K562 treated with DMSO at 1 percent for 12 hours (cell line): ENCODE measurements around the gene FAM237B. TPM values are rescaled to one million over a fixed set of nuclear protein-coding genes. Genes with fewer than 3 reads are reported as not detected.

ENCODE experiments used
- total RNA-seq: library from RNA; unstranded; fragments of 300-600 nt; gene quantifications from 2 replicates; pipeline ENCODE4 v1.2.3, GENCODE V29; 2022; ENCODE audit not compliant: insufficient read depth

FAM237B gene
- not detected in 2 replicates for total RNA-seq

DNA sequence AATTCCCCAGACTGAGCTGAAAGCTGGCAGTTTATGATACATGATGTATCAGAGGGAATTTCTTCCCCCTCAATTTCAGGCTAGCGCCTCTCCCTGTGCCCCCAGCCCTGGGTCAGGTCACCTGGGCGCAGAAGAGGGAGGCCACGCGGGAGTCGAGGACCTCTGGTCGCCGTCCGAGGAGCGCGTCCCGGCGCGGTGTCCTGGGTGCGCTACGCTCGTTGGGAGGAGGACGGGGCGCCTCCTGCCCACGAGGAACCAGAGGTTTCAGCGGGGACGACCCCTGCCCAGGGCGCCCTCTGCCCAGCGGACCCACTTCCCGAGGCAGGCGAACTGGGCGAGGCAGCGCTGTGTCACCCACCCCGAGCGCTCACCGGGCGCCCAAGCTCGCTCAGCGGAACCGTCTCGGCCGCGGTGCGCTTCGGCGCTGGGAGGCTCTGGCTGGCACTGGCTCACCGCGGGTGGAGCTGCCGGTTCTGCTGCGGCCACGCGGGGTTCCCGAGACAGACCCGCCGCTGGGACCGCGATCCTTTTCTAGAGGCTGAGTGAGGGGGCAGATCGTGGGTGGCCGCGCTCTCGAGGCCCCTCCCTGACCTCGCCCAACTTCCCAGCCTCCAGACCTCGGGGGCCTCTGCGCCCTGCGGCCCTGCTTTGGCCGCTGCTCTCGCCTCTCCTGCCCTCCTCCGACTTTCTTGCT is at the start of gene FAM237B:
Gene FAM237B, minus strand, starts transcription at position 504 of the 694 bp plus-strand sequence. CDS start 1,556 bp downstream, outside the sequence.

DNA sequence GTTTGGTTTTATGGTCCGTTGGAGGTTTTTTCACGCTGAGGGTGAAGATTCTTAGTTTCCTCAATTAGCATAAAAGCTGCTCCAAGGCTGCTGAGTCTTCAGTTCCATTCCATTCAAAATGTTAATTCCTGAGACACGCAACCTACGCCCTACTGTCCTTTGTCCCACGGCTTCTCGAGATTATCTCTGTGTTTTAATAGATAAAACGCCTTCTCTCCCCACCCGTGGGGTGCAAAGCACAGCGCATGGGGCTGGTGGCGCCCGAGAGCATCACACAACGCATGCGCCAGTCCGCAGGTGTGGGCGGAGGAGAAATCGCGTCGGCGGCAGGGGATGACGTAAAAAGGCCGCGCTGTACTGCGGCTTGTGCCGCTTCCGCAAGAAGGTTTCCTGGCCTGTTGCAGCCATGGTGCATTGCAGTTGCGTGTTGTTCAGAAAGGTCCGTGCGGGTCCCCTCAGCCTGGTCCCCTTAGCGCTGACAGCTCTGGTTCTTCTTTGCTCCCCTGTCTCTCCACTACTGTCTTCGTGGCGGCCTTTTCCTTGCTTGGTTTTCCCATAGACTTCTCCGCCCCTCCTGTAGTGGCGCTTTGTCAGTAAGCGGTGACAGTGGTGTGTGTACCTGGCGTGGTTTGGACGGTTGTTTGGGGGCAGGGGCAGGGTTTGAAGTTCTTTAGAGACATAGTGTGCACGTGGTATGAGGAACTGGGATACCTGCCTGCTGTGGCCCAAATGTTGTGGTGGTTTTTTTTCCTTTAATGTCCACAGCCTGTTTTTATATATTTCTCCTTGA is 25.4 kb upstream of the FAM237B start, which contains the start of gene GTPBP10:
Gene GTPBP10, plus strand, starts transcription at position 381 of the 790 bp plus-strand sequence. Its CDS starts 26 bp downstream, at position 407.

Other genes with a start within 250 kb of the FAM237B start
- gene STEAP1, start 166.8 kb downstream of the FAM237B start, total RNA-seq, result 1.0 and 2.1 TPM in 2 replicates
- gene STEAP2, start 109.6 kb downstream of the FAM237B start, total RNA-seq, result not detected in 2 replicates
- 0.64 TPM in 1 of 2 replicates, not detected in the other for gene CFAP69, start 76.1 kb downstream of the FAM237B start, total RNA-seq
- 12.9 and 13.1 TPM in 2 replicates for gene GTPBP10, start 25.4 kb upstream of the FAM237B start, total RNA-seq
- gene CLDN12, start 82.2 kb upstream of the FAM237B start, total RNA-seq, result 5.7 and 17.6 TPM in 2 replicates
- gene PTTG1IP2, start 148.3 kb upstream of the FAM237B start, total RNA-seq, result not detected in 2 replicates